Uterus (tissue), 2 donors: ENCODE results near the gene CFAP92.

Experiments used
- CTCF ChIP-seq, 4 experiments: fragments of 200-600 bp in 2 of 4; fragments of 450-650 bp in 2 of 4; sonication (generic) in 2 of 4; IDR thresholded peaks; one replicate each; pipeline ENCODE4 v1.5.1; 2016 to 2019; ENCODE audit warnings: antibody characterized with exemption in 4 of 4, mild to moderate bottlenecking in 2 of 4, moderate library complexity in 1 of 4
- POLR2A ChIP-seq, 2 donors: fragments of 450-650 bp; IDR thresholded peaks; one replicate each; pipeline ENCODE4 v1.6.1; 2016; ENCODE audit warnings: antibody characterized with exemption in 2 of 2, mild to moderate bottlenecking in 1 of 2, moderate library complexity in 1 of 2

GRCh38 chr3:128863560-128863959 is 130.3 kb downstream of the CFAP92 start:
- TF ChIP-seq CTCF (IDR thresholded peaks at IDR 0.05) (no peak), POLR2A (IDR thresholded peaks at IDR 0.05) (no peak)
